ENCODE data around the gene OR51E1. TPM values are rescaled to one million over a fixed set of nuclear protein-coding genes. Genes with fewer than 3 reads are reported as not detected.

Gene OR51E1
- total and polyA plus RNA-seq, 4 donors: 0.01 to 0.60 TPM; not detected in 2

DNA sequence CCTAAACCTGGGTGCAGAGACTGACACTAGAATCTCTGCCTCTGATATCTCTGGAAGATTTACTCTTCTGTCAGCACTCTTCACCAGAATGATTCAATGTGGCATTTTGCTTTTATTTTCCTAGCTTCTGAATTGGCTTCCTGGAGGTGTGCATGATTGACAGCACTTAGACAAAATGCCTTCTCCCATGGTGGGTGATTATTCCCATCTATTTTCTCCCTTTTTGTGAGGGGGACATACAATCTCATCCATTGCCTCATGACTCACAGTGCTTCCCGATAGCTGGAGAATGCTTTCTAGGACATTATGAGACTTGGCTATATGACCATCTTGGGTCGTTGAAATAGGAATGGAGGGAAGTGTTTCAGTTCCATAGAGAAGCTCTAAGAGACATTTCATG is 31.8 kb upstream of the OR51E1 start:
- H3K9ac ChIP-seq (ENCODE audit: insufficient read depth in 1 of 2, low read length in 2 of 2): no peak overlapping the region
- ATAC-seq (ENCODE audit: insufficient read depth, low FRiP score) (no peak), DNase-seq (no peak)
- TF ChIP-seq, protein P1, sequence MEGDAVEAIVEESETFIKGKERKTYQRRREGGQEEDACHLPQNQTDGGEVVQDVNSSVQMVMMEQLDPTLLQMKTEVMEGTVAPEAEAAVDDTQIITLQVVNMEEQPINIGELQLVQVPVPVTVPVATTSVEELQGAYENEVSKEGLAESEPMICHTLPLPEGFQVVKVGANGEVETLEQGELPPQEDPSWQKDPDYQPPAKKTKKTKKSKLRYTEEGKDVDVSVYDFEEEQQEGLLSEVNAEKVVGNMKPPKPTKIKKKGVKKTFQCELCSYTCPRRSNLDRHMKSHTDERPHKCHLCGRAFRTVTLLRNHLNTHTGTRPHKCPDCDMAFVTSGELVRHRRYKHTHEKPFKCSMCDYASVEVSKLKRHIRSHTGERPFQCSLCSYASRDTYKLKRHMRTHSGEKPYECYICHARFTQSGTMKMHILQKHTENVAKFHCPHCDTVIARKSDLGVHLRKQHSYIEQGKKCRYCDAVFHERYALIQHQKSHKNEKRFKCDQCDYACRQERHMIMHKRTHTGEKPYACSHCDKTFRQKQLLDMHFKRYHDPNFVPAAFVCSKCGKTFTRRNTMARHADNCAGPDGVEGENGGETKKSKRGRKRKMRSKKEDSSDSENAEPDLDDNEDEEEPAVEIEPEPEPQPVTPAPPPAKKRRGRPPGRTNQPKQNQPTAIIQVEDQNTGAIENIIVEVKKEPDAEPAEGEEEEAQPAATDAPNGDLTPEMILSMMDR (IDR thresholded peaks at IDR 0.05; ENCODE audit: control extremely low read depth, extremely low read depth): no peak
- H3K4me3 ChIP-seq: no peak overlapping the region
- 88 to 100% methylated on average over 2 of the region's 2 CpGs for WGBS, 2 donors
- H3K9me3 ChIP-seq (ENCODE audit: control insufficient read depth in 4 of 4, insufficient read depth in 3 of 4, low read length in 3 of 4): no peaks in the 10 kb centered on the region
- H3K27ac ChIP-seq (ENCODE audit: low read depth in 1 of 2, low read length in 1 of 2): no peak overlapping the region
- H3K27me3 ChIP-seq (ENCODE audit: control insufficient read depth in 3 of 3, insufficient read depth in 3 of 3, low read length in 2 of 3): no peaks in the 10 kb centered on the region
- H3K4me1 ChIP-seq (ENCODE audit: control insufficient read depth in 5 of 5, insufficient read depth in 5 of 5, low read length in 5 of 5): peaks cover under 1 to 6% (median 1%) of the 10 kb centered on the region in 5 donors
- H3K36me3 ChIP-seq (ENCODE audit: control insufficient read depth in 4 of 4, insufficient read depth in 4 of 4, low read length in 4 of 4): no peaks in the 10 kb centered on the region

DNA sequence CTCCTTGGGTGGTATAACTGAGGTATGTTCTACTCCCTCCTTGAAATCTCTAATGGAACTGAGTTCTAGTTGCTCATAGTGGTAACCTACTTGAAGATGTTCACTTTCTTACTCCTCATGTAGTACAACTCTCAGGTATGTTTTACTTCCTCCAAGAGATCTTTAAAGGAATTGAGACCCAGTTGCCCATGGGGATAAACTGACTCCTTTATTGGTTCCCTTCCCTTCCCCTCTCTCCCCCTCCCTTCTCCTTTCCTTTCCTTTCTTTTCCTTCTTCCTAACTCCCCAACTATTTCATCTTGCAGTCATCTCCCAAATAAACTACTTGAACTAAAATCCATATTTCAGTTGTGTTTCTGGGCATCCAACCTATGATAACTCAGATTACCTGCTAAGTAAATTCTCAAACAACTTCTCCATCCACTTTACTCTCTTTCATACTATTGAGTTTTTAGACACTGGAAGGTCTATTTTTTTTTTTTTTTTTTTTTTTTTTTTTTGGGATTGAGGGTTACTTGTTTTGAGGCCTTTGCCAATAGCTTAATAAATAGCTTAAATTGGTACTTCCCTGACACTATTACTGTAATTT is 27.8 kb upstream of the OR51E1 start:
- Histone ChIP-seq H3K9me3 (ENCODE audit: control insufficient read depth in 4 of 4, insufficient read depth in 3 of 4, low read length in 3 of 4) (no peaks in the 10 kb centered on the region), H3K27me3 (ENCODE audit: control insufficient read depth in 3 of 3, insufficient read depth in 3 of 3, low read length in 2 of 3) (no peaks in the 10 kb centered on the region), H3K9ac (ENCODE audit: insufficient read depth in 1 of 2, low read length in 2 of 2) (no peak overlapping the region), H3K36me3 (ENCODE audit: control insufficient read depth in 4 of 4, insufficient read depth in 4 of 4, low read length in 4 of 4) (no peaks in the 10 kb centered on the region), H3K4me3 (no peak overlapping the region), H3K27ac (ENCODE audit: low read depth in 1 of 2, low read length in 1 of 2) (no peak overlapping the region), H3K4me1 (ENCODE audit: control insufficient read depth in 5 of 5, insufficient read depth in 5 of 5, low read length in 5 of 5) (no peaks in the 10 kb centered on the region)
- TF ChIP-seq, protein P1 (IDR thresholded peaks at IDR 0.05; ENCODE audit: control extremely low read depth, extremely low read depth): no peak
- ATAC-seq (ENCODE audit: insufficient read depth, low FRiP score): no peak
- DNase-seq: no peak

DNA sequence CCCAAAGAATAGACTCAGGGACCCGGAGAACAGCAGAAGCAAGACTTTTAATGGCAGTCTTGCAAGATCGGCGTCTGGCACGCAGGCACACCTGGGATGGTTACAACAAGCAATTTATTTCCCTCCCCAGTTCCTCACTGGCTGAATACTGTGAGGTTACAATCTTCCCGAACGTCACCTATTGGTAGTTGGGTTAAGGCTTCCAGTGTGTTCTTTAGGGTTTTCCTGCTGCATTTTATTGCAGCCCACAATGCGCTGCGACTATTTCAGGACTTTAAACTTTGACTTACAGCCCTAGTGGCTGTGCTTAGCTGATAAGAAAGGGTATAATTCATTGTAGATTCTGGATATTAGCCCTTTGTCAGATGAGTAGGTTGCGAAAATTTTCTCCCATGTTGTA is 24.3 kb upstream of the OR51E1 start:
- H3K4me1 ChIP-seq (ENCODE audit: control insufficient read depth in 5 of 5, insufficient read depth in 5 of 5, low read length in 5 of 5): no peaks in the 10 kb centered on the region
- no peaks in the 10 kb centered on the region for H3K9me3 ChIP-seq (ENCODE audit: control insufficient read depth in 4 of 4, insufficient read depth in 3 of 4, low read length in 3 of 4)
- 77 to 82% methylated on average over 9 of the region's 9 CpGs for WGBS, 2 donors
- no peak overlapping the region for H3K4me3 ChIP-seq
- no peak for DNase-seq
- no peaks in the 10 kb centered on the region for H3K27me3 ChIP-seq (ENCODE audit: control insufficient read depth in 3 of 3, insufficient read depth in 3 of 3, low read length in 2 of 3)
- no peak for ATAC-seq (ENCODE audit: insufficient read depth, low FRiP score)
- TF ChIP-seq, protein P1 (IDR thresholded peaks at IDR 0.05; ENCODE audit: control extremely low read depth, extremely low read depth): no peak
- H3K36me3 ChIP-seq (ENCODE audit: control insufficient read depth in 4 of 4, insufficient read depth in 4 of 4, low read length in 4 of 4): no peaks in the 10 kb centered on the region
- H3K27ac ChIP-seq (ENCODE audit: low read depth in 1 of 2, low read length in 1 of 2): no peak overlapping the region
- no peak overlapping the region for H3K9ac ChIP-seq (ENCODE audit: insufficient read depth in 1 of 2, low read length in 2 of 2)
